Measurements from ENCODE around the gene DBP.

DNA sequence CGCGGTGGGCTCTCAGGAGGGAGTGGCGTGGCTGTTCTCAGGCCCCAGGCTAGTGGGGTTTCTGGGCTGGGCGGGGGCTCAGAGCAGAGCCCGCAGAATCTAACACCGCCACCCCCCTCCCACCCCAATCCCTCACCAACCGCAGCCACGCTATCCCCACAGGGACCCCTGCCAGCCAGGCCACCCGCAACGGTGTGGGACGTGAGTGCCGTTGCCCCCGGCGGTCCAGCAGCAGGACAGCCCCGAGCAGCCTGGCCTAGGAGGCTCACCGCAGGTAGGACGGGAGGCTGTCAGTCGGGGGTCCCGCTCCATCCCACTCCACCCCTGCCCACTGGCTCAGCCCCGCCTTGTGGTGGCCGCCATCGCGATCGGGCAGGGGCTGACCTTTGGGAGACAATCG is 35.8 kb upstream of the DBP start, which contains the start of gene NTN5:
- TF ChIP-seq, protein P1, sequence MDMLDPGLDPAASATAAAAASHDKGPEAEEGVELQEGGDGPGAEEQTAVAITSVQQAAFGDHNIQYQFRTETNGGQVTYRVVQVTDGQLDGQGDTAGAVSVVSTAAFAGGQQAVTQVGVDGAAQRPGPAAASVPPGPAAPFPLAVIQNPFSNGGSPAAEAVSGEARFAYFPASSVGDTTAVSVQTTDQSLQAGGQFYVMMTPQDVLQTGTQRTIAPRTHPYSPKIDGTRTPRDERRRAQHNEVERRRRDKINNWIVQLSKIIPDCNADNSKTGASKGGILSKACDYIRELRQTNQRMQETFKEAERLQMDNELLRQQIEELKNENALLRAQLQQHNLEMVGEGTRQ (IDR thresholded peaks at IDR 0.05; ENCODE audit: low read depth, low read length): no peak
- TF ChIP-seq, protein P1 (CRISPR knock-in tag; IDR thresholded peaks at IDR 0.05; ENCODE audit: borderline replicate concordance): no peak
- TF ChIP-seq FOSL1 (CRISPR knock-in tag; IDR thresholded peaks at IDR 0.05; ENCODE audit: borderline replicate concordance): no peak
- TF ChIP-seq, protein P2, sequence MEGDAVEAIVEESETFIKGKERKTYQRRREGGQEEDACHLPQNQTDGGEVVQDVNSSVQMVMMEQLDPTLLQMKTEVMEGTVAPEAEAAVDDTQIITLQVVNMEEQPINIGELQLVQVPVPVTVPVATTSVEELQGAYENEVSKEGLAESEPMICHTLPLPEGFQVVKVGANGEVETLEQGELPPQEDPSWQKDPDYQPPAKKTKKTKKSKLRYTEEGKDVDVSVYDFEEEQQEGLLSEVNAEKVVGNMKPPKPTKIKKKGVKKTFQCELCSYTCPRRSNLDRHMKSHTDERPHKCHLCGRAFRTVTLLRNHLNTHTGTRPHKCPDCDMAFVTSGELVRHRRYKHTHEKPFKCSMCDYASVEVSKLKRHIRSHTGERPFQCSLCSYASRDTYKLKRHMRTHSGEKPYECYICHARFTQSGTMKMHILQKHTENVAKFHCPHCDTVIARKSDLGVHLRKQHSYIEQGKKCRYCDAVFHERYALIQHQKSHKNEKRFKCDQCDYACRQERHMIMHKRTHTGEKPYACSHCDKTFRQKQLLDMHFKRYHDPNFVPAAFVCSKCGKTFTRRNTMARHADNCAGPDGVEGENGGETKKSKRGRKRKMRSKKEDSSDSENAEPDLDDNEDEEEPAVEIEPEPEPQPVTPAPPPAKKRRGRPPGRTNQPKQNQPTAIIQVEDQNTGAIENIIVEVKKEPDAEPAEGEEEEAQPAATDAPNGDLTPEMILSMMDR (CRISPR knock-in tag; IDR thresholded peaks at IDR 0.05): no peak
- no peak for TF ChIP-seq ZNF3 (CRISPR knock-in tag; IDR thresholded peaks at IDR 0.05)
- no peak for TF ChIP-seq ELF1 (CRISPR knock-in tag; IDR thresholded peaks at IDR 0.05)
- no peak for TF ChIP-seq TAF1 (CRISPR knock-in tag; IDR thresholded peaks at IDR 0.05)
- no peak for TF ChIP-seq POLR2A (IDR thresholded peaks at IDR 0.05; ENCODE audit: insufficient read depth in 1 of 2, low read depth in 2 of 2, low read length in 2 of 2)
- TF ChIP-seq ELF4 (CRISPR knock-in tag; IDR thresholded peaks at IDR 0.05; ENCODE audit: borderline replicate concordance): no peak
- TF ChIP-seq, protein P3, sequence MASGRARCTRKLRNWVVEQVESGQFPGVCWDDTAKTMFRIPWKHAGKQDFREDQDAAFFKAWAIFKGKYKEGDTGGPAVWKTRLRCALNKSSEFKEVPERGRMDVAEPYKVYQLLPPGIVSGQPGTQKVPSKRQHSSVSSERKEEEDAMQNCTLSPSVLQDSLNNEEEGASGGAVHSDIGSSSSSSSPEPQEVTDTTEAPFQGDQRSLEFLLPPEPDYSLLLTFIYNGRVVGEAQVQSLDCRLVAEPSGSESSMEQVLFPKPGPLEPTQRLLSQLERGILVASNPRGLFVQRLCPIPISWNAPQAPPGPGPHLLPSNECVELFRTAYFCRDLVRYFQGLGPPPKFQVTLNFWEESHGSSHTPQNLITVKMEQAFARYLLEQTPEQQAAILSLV (CRISPR knock-in tag; IDR thresholded peaks at IDR 0.05; ENCODE audit: borderline replicate concordance): no peak
- TF ChIP-seq, protein P4, sequence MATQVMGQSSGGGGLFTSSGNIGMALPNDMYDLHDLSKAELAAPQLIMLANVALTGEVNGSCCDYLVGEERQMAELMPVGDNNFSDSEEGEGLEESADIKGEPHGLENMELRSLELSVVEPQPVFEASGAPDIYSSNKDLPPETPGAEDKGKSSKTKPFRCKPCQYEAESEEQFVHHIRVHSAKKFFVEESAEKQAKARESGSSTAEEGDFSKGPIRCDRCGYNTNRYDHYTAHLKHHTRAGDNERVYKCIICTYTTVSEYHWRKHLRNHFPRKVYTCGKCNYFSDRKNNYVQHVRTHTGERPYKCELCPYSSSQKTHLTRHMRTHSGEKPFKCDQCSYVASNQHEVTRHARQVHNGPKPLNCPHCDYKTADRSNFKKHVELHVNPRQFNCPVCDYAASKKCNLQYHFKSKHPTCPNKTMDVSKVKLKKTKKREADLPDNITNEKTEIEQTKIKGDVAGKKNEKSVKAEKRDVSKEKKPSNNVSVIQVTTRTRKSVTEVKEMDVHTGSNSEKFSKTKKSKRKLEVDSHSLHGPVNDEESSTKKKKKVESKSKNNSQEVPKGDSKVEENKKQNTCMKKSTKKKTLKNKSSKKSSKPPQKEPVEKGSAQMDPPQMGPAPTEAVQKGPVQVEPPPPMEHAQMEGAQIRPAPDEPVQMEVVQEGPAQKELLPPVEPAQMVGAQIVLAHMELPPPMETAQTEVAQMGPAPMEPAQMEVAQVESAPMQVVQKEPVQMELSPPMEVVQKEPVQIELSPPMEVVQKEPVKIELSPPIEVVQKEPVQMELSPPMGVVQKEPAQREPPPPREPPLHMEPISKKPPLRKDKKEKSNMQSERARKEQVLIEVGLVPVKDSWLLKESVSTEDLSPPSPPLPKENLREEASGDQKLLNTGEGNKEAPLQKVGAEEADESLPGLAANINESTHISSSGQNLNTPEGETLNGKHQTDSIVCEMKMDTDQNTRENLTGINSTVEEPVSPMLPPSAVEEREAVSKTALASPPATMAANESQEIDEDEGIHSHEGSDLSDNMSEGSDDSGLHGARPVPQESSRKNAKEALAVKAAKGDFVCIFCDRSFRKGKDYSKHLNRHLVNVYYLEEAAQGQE (IDR thresholded peaks at IDR 0.05; ENCODE audit: borderline replicate concordance in 1 of 2, low read depth in 1 of 2, low read length in 2 of 2): no peak
- TF ChIP-seq, protein P5, sequence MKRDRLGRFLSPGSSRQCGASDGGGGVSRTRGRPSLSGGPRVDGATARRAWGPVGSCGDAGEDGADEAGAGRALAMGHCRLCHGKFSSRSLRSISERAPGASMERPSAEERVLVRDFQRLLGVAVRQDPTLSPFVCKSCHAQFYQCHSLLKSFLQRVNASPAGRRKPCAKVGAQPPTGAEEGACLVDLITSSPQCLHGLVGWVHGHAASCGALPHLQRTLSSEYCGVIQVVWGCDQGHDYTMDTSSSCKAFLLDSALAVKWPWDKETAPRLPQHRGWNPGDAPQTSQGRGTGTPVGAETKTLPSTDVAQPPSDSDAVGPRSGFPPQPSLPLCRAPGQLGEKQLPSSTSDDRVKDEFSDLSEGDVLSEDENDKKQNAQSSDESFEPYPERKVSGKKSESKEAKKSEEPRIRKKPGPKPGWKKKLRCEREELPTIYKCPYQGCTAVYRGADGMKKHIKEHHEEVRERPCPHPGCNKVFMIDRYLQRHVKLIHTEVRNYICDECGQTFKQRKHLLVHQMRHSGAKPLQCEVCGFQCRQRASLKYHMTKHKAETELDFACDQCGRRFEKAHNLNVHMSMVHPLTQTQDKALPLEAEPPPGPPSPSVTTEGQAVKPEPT (CRISPR knock-in tag; IDR thresholded peaks at IDR 0.05; ENCODE audit: low read depth): no peak
- no peak for TF ChIP-seq SALL1 (CRISPR knock-in tag; IDR thresholded peaks at IDR 0.05)
- no peak for TF ChIP-seq NR1H2 (CRISPR knock-in tag; IDR thresholded peaks at IDR 0.05; ENCODE audit: borderline replicate concordance, low read depth)

All from HepG2 (cell line).